Activated B cell treated with CpG ODN at 0.5 μM for 24 hours (primary cell): ENCODE results near the gene PDS5B. TPM values are rescaled to one million over a fixed set of nuclear protein-coding genes. Genes with fewer than 3 reads are reported as not detected.

Experiments used
- ATAC-seq: fragments of 200-7000 bp; cut with Tn5 transposase; one replicate; pipeline ENCODE4 v1.10.0; 2021; ENCODE audit warnings: low read depth, mild to moderate bottlenecking, moderate library complexity
- CTCF ChIA-PET: fragments of 350-600 bp; sonication (Branson Sonifier 250); formaldehyde crosslinking; loops from one replicate; lab custom pipeline; 2021; ENCODE audit warnings: antibody characterized with exemption; lab: Charles Lee
- POLR2A ChIA-PET: fragments of 350-600 bp; sonication (Branson Sonifier 250); formaldehyde crosslinking; loops from one replicate; lab custom pipeline; 2021; ENCODE audit warnings: antibody characterized with exemption; lab: Charles Lee
- DNase-seq: peaks from one replicate; pipeline ENCODE4 v3.0.0; 2022
- H3K27ac Mint-ChIP-seq: one replicate; pipeline ENCODE4 v1.8.0; 2020; ENCODE audit warnings: mixed read lengths
- H3K27me3 Mint-ChIP-seq: one replicate; pipeline ENCODE4 v1.8.0; 2021; ENCODE audit warnings: mixed read lengths
- H3K36me3 Mint-ChIP-seq: one replicate; pipeline ENCODE4 v1.8.0; 2021; ENCODE audit warnings: low read depth, mixed read lengths
- H3K4me1 Mint-ChIP-seq: one replicate; pipeline ENCODE4 v1.8.0; 2021; ENCODE audit warnings: mixed read lengths
- H3K4me3 Mint-ChIP-seq: one replicate; pipeline ENCODE4 v1.8.0; 2020; ENCODE audit warnings: mild to moderate bottlenecking, mixed read lengths
- H3K9me3 Mint-ChIP-seq: one replicate; pipeline ENCODE4 v1.8.0; 2020; ENCODE audit warnings: mixed read lengths
- intact Hi-C: fragments of 100-400 bp; cut with micrococcal nuclease; formaldehyde crosslinking; loops from one replicate; pipeline ENCODE4 v1.15.1; 2024
- total RNA-seq: library from RNA; stranded (reverse); gene quantifications from 2 replicates; pipeline ENCODE4 v1.2.3, GENCODE V29; 2022
- TF ChIP-seq, protein P1 (sequence below): fragments of 200-600 bp; IDR thresholded peaks from one replicate; pipeline ENCODE4 v1.8.0; 2022; ENCODE audit warnings: antibody characterized with exemption, mild to moderate bottlenecking

The PDS5B gene
- total RNA-seq, 1 donor from 2014 or later: 47.2 TPM

DNA sequence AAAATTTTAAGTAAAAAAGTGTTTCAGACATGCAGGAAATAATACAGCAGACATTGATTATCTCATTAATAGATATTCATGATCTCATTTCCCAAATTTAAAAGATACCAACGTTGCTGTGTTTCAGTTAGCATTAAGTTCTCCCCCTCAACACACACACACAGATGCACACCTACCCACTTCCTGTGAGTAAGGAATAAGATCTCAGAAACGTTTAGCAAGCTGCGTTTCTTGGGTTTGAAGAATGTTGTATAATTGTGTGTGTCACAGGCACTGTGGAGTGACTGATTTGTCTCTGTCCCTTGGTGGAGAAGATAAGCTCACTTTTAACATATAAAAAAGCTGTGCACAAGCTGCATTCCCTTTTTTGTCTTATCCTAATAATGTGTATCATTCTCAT lies 196.8 kb downstream of the PDS5B start:
- TF ChIP-seq, protein P1, sequence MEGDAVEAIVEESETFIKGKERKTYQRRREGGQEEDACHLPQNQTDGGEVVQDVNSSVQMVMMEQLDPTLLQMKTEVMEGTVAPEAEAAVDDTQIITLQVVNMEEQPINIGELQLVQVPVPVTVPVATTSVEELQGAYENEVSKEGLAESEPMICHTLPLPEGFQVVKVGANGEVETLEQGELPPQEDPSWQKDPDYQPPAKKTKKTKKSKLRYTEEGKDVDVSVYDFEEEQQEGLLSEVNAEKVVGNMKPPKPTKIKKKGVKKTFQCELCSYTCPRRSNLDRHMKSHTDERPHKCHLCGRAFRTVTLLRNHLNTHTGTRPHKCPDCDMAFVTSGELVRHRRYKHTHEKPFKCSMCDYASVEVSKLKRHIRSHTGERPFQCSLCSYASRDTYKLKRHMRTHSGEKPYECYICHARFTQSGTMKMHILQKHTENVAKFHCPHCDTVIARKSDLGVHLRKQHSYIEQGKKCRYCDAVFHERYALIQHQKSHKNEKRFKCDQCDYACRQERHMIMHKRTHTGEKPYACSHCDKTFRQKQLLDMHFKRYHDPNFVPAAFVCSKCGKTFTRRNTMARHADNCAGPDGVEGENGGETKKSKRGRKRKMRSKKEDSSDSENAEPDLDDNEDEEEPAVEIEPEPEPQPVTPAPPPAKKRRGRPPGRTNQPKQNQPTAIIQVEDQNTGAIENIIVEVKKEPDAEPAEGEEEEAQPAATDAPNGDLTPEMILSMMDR: no peak
- no peak for ATAC-seq
- Mint-ChIP-seq H3K4me3 (no peak overlapping the region), H3K9me3 (peaks cover 3% of the 10 kb centered on the region), H3K36me3 (peaks cover 27% of the 10 kb centered on the region), H3K27me3 (no peaks in the 10 kb centered on the region), H3K4me1 (no peaks in the 10 kb centered on the region), H3K27ac (no peak overlapping the region)
- CTCF ChIA-PET: no interaction called here
- POLR2A ChIA-PET: no interaction called here
- intact Hi-C loops: no loop called here
- DNase-seq: no peak

DNA sequence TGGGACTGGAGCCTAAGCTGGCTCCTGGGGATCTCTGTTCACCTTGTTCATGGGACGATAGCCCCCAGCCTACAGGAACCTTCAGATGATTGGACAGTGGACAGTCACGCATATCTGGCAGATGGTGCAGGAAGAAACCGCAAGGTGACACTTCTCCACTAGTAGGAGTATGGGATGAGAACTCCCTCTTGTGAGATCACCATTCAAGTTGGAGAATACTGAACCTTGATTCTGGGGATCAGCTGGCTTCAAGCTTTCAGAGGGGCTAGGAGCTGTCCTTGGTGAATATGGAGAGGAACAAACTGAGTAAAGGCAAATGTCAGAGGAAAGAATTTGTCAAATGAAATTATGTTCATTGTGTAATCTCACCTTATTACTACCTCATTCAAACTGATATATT lies 204.5 kb downstream of the PDS5B start:
- ChIA-PET CTCF (no interaction called here), POLR2A (no interaction called here)
- DNase-seq: no peak
- TF ChIP-seq, protein P1: no peak
- Mint-ChIP-seq H3K36me3 (no peaks in the 10 kb centered on the region), H3K27ac (no peak overlapping the region), H3K4me1 (peaks cover 15% of the 10 kb centered on the region), H3K4me3 (no peak overlapping the region), H3K9me3 (no peaks in the 10 kb centered on the region), H3K27me3 (no peaks in the 10 kb centered on the region)
- intact Hi-C loops: no loop called here
- ATAC-seq: no peak

DNA sequence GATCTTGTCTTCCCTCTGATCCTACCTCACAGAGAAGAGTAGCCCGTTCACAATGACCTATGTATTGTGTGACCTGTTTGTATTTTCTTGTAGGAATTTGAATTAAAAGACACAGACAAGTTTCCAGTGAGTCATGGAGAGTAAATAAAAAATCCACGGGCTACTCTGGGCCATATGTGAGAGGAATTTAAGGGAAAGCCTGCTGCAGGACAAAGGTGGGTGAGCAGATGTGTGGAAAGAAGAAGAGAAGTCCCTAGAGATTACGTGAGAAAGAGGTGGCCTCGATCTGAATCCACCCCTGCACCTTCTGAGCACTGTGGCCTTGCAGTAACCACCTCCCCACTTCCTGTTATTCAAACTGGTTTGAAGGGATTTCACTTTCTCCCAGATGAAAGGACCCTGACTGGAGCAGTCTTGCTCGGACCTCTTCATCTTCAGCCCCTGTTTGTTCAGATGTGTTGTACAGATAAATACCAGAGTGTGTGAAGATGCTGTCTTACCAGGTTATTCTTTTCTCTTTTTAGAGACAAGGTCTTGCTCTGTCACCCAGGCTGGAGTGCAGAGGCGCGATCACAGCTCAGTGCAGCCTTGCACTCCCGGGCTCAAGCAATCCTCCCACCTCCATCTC lies 205.4 kb downstream of the PDS5B start:
- ChIA-PET CTCF (no interaction called here), POLR2A (no interaction called here)
- no peak overlapping the region for H3K27ac Mint-ChIP-seq
- TF ChIP-seq, protein P1: no peak
- intact Hi-C loops: no loop called here
- H3K27me3 Mint-ChIP-seq: no peaks in the 10 kb centered on the region
- no peaks in the 10 kb centered on the region for H3K9me3 Mint-ChIP-seq
- DNase-seq (no peak), ATAC-seq (no peak)
- no peak overlapping the region for H3K4me3 Mint-ChIP-seq
- H3K36me3 Mint-ChIP-seq: no peaks in the 10 kb centered on the region
- peaks cover 15% of the 10 kb centered on the region for H3K4me1 Mint-ChIP-seq

- Mint-ChIP-seq H3K36me3 (no peaks in the 10 kb centered on the region), H3K9me3 (peaks cover 3% of the 10 kb centered on the region), H3K27me3 (peaks cover 3% of the 10 kb centered on the region), H3K4me1 (peaks cover 6% of the 10 kb centered on the region), H3K27ac (no peak overlapping the region), H3K4me3 (no peak overlapping the region)
- TF ChIP-seq, protein P1: no peak
- DNase-seq (no peak), ATAC-seq (no peak)
- ChIA-PET POLR2A (no interaction called here), CTCF (no interaction called here)
- intact Hi-C loops: no loop called here
These were observed 210.5 kb downstream of the PDS5B start for GRCh38 chr13:32796754-32797153.

- Mint-ChIP-seq H3K27ac (no peak overlapping the region), H3K27me3 (peaks cover 6% of the 10 kb centered on the region), H3K4me1 (no peaks in the 10 kb centered on the region), H3K36me3 (no peaks in the 10 kb centered on the region), H3K9me3 (peaks cover 3% of the 10 kb centered on the region), H3K4me3 (no peak overlapping the region)
- ChIA-PET POLR2A (no interaction called here), CTCF (no interaction called here)
- no peak for DNase-seq
- TF ChIP-seq, protein P1: no peak
- intact Hi-C loops: no loop called here
- ATAC-seq: no peak
These were observed 215.9 kb downstream of the PDS5B start for GRCh38 chr13:32802159-32802558.
